Lower leg skin (tissue), 4 donors: ENCODE data around the gene SLC5A10. TPM values are rescaled to one million over a fixed set of nuclear protein-coding genes. Genes with fewer than 3 reads are reported as not detected.
"Not testable (repeated sequence)": the region's sequence is repeated elsewhere in the genome, so short reads cannot be mapped to it uniquely, and the experiment has no call there.

Source experiments
- DNase-seq, 2 donors: peaks; one replicate each; pipeline ENCODE4 v3.0.0-alpha.2; 2019; ENCODE audit warnings: low spot score in 2 of 2
- H3K4me3 ChIP-seq: fragments of 200-600 bp; sonication (generic); 2 replicates; pipeline ENCODE4 v1.5.1; 2017; ENCODE audit warnings: mild to moderate bottlenecking, low read depth; ENCODE audit not compliant: poor library complexity, severe bottlenecking
- WGBS, 2 donors: methylation state at CpG; one replicate each; pipeline ENCODE4 v1.1.5; 2018; 5-methylcytosine and 5-hydroxymethylcytosine counted together
- intact Hi-C: fragments of 100-400 bp; cut with DNase I; formaldehyde crosslinking; loops from one replicate; pipeline ENCODE4 v1.15.0; 2023; ENCODE audit warnings: low total_unique reads
- total RNA-seq, 4 donors: library from RNA; depleted of rRNA; stranded (reverse); fragments of >200 nt; gene quantifications; one replicate each; pipeline ENCODE4 v1.1.0, GENCODE V29; 2016

SLC5A10 gene
- total RNA-seq, 4 donors from 2014 or later, result 0.32 to 1.4 (median 1.1) TPM

GRCh38 chr17:19044643-19045042 is 92.7 kb downstream of the SLC5A10 start:
- intact Hi-C loops, H3K4me3 ChIP-seq, DNase-seq: not testable (repeated sequence)
- no CpG with 5 or more reads among the region's 9 CpGs for WGBS, 2 donors

DNA sequence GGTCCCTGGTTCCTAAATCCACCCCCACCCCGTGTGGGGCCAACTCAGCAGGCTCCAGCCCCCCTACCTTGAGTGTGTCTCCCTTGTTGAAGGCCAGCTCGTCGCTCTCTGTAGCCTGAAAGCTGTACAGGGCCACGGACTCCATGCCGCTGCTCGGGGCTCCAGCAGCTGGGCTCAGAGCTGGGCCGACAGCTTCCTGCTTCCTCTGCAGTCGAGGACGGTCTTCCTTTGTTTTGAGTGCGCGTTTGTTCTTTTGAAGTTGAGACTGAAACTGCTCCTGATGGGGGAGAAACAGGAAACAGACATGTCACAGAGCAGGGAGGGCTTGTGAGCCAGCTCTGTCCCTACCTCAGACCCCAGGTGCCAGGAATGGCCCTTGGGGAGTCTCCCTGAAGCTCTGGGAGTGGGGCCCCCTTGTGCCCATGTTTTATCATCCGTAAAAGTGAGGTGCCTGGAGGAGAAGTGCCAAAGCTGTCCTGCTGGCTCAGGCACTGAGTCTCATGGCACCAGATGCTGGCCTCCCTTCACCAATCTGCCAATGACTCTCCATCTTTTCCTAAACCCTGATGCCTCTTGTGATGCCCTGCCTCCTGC is 94.9 kb downstream of the SLC5A10 start, which contains the start of gene GRAP:
GRAP (minus strand) TSS at position 176 of the 594 bp plus-strand sequence; CDS start at position 145, 31 bp downstream.
- H3K4me3 ChIP-seq, intact Hi-C loops, DNase-seq: not testable (repeated sequence)
- no CpG with 5 or more reads among the region's 12 CpGs for WGBS, 2 donors

DNA sequence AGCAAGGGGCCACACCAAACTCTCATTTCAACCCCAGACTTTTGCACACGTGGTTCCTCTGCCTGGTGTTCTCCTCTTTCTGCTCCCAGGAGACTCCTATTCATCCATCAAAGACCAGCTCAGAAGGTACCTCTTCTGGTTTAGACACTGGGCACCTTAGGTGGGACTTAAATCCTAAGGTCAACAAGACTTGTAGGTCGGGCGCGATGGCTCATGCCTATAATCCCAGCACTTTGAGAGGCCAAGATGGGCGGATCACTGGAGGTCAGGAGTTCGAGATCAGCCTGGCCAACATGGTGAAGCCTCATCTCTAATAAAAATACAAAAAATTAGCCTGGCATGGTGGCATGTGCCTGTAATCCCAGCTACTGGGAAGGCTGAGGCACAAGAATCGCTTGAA is 95.5 kb downstream of the SLC5A10 start:
- peak; percentile 8 to 34 for DNase-seq
- 87 to 91% methylated on average over 4 to 5 of the region's 7 CpGs for WGBS, 2 donors
- intact Hi-C loops, H3K4me3 ChIP-seq: not testable (repeated sequence)

DNA sequence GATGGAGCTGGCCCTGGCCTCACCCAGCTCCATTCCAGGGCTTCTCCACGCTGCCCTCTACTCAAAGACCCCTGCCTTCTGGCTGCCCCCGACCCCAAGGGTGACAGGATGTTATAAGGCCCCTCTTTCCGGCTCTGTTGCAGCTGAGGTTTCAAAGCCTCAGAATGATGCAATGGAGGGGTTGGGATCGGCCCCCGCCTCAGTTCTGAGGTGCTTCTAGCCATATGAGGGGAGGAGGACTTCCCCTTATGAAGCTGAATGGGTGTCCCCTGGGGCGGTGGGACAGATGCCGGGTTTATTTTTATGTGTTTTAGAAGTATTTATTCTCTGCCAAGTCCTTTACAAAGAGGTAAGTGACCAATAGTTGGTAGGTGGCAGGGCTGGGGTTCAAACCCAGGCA is 96.9 kb downstream of the SLC5A10 start:
- WGBS, 2 donors, result no CpG with 5 or more reads among the region's 7 CpGs
- intact Hi-C loops, H3K4me3 ChIP-seq, DNase-seq: not testable (repeated sequence)

- DNase-seq, H3K4me3 ChIP-seq, intact Hi-C loops: not testable (repeated sequence)
- no CpG with 5 or more reads among the region's 12 CpGs for WGBS, 2 donors
Measured at GRCh38 chr17:19055447-19055846, 103.5 kb downstream of the SLC5A10 start.

DNA sequence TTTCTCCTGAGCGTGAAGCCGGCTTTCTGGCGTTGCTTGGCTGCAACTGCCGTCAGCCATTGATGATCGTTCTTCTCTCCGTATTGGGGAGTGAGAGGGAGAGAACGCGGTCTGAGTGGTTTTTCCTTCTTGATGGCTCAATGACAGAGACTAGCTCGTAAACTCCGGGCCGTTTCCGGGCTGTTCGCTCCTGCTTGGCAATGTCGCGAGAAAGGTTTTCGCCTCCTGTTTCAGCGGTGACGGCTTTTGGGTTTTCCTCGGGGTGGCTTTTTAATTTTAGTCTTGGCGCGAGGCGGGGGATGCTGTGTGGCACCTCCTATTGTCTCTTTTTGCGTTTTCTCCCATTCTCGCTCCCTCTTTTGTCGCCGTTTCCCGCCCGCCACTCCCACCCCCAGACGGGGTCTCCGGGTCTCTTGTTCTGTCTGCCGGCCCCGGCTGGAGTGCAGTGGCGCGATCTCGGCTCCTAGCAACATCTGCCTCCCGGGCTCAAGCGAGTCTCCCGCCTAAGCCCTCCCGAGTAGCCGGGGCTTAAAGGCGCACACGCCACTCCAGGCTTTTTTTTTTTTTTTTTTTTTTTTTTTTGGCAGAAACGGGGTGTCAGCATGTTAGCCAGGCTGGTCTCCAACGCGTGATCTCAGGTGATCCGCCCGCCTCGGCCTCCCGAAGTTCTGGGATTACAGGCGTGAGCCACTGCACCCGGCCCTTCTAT is 110.2 kb downstream of the SLC5A10 start:
- DNase-seq, result peak; percentile 29 to 91
- 1% methylated on average over 14 to 20 of the region's 51 CpGs for WGBS, 2 donors
- intact Hi-C loops, H3K4me3 ChIP-seq: not testable (repeated sequence)

DNA sequence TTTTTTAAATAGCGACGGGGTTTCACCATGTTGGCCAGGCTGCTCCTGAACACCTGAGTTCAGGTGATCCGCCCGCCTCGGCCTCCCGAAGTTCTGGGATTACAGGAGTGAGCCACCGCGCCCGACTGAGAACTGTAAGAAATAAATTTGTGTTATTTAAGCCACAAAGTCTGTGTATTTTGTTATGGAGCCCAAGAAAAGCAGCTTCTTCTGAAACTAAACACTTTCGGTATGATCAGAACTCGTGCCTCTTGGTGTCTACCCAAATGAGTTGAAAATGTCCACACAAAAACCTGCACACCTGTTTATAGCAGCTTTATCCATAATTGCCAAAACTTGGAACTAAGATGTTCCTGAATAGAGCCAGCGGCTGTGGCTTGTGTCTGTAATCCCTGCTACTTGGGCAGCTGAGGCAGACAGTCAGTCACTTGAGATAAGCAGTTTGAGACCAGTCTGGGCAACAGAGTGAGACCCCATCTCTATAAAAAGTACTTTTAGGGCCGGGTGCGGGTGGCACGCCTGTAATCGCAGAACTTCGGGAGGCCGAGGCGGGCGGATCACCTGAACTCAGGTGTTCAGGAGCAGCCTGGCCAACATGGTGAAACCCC is 110.9 kb downstream of the SLC5A10 start:
- H3K4me3 ChIP-seq, intact Hi-C loops, DNase-seq: not testable (repeated sequence)
- WGBS, 2 donors, result no CpG with 5 or more reads among the region's 20 CpGs

GRCh38 chr17:19063326-19063956 is 111.5 kb downstream of the SLC5A10 start:
- H3K4me3 ChIP-seq, intact Hi-C loops: not testable (repeated sequence)
- WGBS, 2 donors, result 0% methylated on average over 10 to 32 of the region's 44 CpGs
- peak; percentile 86 to 87 for DNase-seq

DNA sequence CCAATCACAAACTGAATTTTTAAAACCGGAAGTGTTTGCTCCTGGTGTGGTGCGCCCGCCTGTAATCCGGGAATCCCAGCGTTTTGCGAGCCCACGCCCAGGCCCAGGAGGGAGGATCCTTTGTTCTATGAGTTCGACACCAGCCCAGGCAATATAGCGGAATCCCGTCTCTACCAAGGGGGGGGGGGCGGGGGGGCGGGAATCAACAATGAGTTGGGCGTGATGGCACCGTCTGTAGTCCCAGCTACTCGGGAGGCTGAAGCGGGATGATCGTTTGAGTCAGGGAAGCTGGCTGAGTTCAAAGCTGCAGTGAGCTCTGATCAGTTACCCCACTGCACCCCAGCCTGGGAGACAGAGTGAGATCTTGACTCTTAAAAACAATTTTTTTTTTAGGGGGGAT is 112.4 kb downstream of the SLC5A10 start:
- WGBS, 2 donors, result 3% methylated on average over 8 of the region's 17 CpGs; no CpG with 5 or more reads in 1 of the 2 donors
- H3K4me3 ChIP-seq, intact Hi-C loops: not testable (repeated sequence)
- peak in 1 of 2 donors; percentile 83 for DNase-seq

DNA sequence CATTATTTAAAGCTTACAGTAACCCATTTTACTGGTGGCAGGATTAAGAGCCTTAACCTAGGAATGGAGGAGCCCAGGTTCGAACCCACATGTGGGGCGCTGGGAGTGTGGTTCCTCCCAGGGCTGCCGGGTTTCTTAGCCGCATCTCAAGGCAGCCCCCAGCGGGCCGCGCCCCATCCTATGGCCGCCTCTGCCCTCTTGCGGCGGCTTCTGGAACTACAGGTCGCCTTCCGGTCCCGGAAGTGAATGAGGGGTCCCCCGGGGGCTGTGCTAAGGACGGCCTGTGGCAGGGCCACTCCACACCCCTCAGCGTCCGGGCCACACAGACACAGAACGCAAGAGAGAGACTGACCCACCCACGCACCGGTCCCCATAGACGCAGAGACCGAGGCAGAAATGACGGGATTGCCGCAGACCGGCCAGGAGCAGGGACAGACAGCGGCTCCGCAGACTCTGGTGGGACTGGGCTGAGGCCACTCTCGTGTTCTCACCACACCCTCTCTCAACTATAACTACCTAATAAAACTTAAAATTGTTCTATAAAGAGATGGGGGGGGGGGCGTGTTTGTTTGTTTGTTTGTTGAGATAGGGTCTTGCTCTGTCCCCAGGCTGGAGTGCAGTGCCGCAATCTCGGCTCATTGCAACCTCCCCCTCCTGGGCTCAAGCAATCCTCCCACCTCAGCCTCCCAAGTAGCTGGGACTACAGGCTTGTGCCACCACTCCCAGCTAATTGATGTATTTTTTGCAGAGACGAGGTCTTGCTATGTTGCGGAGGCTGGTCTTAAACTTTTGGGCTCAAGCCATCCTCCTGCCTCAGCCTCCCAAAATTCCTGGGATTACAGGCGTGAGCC is 118.6 kb downstream of the SLC5A10 start:
- intact Hi-C loops, DNase-seq, H3K4me3 ChIP-seq: not testable (repeated sequence)
- no CpG with 5 or more reads among the region's 34 CpGs for WGBS, 2 donors

Other genes with a start within 250 kb of the SLC5A10 start
- not detected for gene FBXW10, start 208.1 kb upstream of the SLC5A10 start, total RNA-seq
- 10 to 100 TPM; 27.9 to 49.6 (median 33.6) TPM for gene TVP23B, start 171.0 kb upstream of the SLC5A10 start, total RNA-seq
- 10 to 100 TPM; 16.3 to 27.3 (median 23.0) TPM for gene PRPSAP2, start 94.0 kb upstream of the SLC5A10 start, total RNA-seq
- gene FAM83G, start 52.6 kb downstream of the SLC5A10 start, total RNA-seq, result 100 to 1,000 TPM; 131 to 298 (median 190) TPM
- 1 to 10 TPM in 2 of 4 donors, under 1 TPM in 2; 0.55 to 3.5 (median 1.2) TPM for gene GRAP, start 94.8 kb downstream of the SLC5A10 start, total RNA-seq
- gene GRAPL, start 175.4 kb downstream of the SLC5A10 start, total RNA-seq, result 1 to 10 TPM in 1 of 4 donors, under 1 TPM in 1, not detected in 2; 0.71 to 1.2 TPM